B cell (primary cell): Measurements from ENCODE around the gene RASSF8.

ENCODE experiments used
- EZH2 ChIP-seq: IDR thresholded peaks from 2 replicates; pipeline ENCODE4 v1.6.1; 2012; ENCODE audit warnings: borderline replicate concordance, low read depth, mild to moderate bottlenecking, moderate library complexity, low read length; ENCODE audit not compliant: insufficient read depth, poor library complexity, severe bottlenecking
- TF ChIP-seq, protein P1 (sequence below): fragments of 200-600 bp; IDR thresholded peaks from one replicate; pipeline ENCODE4 v1.8.0; 2022; ENCODE audit warnings: antibody characterized with exemption, mild to moderate bottlenecking

GRCh38 chr12:26125400-26126339 lies 167.2 kb downstream of the RASSF8 start:
- TF ChIP-seq, protein P1, sequence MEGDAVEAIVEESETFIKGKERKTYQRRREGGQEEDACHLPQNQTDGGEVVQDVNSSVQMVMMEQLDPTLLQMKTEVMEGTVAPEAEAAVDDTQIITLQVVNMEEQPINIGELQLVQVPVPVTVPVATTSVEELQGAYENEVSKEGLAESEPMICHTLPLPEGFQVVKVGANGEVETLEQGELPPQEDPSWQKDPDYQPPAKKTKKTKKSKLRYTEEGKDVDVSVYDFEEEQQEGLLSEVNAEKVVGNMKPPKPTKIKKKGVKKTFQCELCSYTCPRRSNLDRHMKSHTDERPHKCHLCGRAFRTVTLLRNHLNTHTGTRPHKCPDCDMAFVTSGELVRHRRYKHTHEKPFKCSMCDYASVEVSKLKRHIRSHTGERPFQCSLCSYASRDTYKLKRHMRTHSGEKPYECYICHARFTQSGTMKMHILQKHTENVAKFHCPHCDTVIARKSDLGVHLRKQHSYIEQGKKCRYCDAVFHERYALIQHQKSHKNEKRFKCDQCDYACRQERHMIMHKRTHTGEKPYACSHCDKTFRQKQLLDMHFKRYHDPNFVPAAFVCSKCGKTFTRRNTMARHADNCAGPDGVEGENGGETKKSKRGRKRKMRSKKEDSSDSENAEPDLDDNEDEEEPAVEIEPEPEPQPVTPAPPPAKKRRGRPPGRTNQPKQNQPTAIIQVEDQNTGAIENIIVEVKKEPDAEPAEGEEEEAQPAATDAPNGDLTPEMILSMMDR = no peak
- no peak for TF ChIP-seq EZH2
